ENCODE measurements around the gene LAMP1.

The LAMP1 gene

DNA sequence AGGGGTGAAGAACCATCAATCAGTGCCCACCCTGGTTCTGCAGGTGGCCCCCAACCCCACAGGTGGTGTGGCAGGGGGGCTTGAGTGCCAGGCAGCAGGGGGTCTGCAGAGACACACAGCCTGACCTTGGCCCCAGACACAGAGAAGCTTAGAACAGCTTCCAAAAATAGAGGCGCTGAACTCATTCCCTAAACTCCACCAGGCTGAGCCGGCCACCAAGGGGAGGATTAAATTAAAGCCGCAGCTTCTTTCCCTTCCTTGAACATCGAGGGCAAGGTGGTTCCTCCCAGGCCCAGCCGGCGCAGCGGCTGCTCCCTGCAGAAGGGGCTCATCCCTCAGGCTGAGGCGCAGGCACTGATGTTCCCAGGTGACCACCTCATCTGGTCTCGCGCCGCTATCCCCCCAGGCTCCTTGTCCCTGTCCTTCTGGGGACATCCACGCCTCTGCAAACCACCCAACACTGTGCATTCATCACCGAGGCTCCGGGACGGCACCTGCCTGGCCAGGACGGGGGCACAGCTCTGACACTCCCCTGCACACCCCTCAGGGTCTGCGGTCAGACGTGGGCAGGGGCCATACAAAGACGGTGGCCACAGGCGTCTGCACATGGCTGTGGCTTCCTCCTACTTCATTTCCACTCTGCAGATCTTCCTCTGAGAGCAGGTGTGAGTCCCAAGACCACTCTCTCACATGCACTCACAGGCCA is 30.9 kb downstream of the LAMP1 start:
- Histone ChIP-seq H3F3A (ENCODE audit: control insufficient read depth, insufficient read depth) (no peaks in the 10 kb centered on the region), H3K4me1 (ENCODE audit: control insufficient read depth, low read length) (no peaks in the 10 kb centered on the region), H3K4me3 (ENCODE audit: low read length) (no peak overlapping the region), H3K4me2 (ENCODE audit: low read length) (no peak overlapping the region), H4K20me1 (ENCODE audit: control insufficient read depth, insufficient read depth, low read depth, low read length) (no peaks in the 10 kb centered on the region), H3K27me3 (ENCODE audit: control insufficient read depth, low read length) (no peaks in the 10 kb centered on the region), H3K9me3 (ENCODE audit: control insufficient read depth, insufficient read depth, low read length) (peaks cover 4% of the 10 kb centered on the region; the same call in 1 of the 2 replicates), H3K9me2 (replicated peaks; ENCODE audit: control insufficient read depth, low read length) (no peaks in the 10 kb centered on the region), H3K36me3 (ENCODE audit: control insufficient read depth, low read length) (peaks cover 5% of the 10 kb centered on the region), H3K79me2 (ENCODE audit: control insufficient read depth, low read length) (no peaks in the 10 kb centered on the region), H3K27ac (ENCODE audit: low read depth, low read length) (no peak overlapping the region)
- TF ChIP-seq EZH2phosphoT487 (IDR thresholded peaks at IDR 0.05; ENCODE audit: borderline replicate concordance, low read length): no peak
- TF ChIP-seq, protein P1, sequence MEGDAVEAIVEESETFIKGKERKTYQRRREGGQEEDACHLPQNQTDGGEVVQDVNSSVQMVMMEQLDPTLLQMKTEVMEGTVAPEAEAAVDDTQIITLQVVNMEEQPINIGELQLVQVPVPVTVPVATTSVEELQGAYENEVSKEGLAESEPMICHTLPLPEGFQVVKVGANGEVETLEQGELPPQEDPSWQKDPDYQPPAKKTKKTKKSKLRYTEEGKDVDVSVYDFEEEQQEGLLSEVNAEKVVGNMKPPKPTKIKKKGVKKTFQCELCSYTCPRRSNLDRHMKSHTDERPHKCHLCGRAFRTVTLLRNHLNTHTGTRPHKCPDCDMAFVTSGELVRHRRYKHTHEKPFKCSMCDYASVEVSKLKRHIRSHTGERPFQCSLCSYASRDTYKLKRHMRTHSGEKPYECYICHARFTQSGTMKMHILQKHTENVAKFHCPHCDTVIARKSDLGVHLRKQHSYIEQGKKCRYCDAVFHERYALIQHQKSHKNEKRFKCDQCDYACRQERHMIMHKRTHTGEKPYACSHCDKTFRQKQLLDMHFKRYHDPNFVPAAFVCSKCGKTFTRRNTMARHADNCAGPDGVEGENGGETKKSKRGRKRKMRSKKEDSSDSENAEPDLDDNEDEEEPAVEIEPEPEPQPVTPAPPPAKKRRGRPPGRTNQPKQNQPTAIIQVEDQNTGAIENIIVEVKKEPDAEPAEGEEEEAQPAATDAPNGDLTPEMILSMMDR (IDR thresholded peaks at IDR 0.05; ENCODE audit: low read depth, low read length, poor library complexity, severe bottlenecking): no peak

DNA sequence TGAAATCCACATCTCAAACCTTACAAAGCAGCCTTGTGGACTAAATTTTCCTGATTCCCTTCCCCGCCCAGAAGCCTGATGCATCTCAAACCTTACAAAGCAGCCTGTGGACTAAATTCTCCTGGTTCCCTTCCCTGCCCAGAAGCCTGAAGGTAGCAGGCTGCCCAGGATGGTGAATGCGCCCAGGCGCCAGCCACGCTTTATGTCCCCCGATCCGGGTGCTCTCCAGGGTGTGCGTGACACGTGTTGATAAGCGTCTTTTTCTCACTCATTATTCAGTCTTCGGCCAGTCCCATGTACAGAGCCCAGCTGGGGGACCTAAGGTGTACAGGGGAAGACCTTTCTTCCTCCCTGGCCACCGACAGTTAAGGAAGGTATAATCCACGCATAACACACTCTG is 31.8 kb downstream of the LAMP1 start:
- Histone ChIP-seq H3K36me3 (ENCODE audit: control insufficient read depth, low read length) (peaks cover 2% of the 10 kb centered on the region), H3K9me2 (replicated peaks; ENCODE audit: control insufficient read depth, low read length) (no peaks in the 10 kb centered on the region), H3K79me2 (ENCODE audit: control insufficient read depth, low read length) (no peaks in the 10 kb centered on the region), H4K20me1 (ENCODE audit: control insufficient read depth, insufficient read depth, low read depth, low read length) (no peaks in the 10 kb centered on the region), H3K4me1 (ENCODE audit: control insufficient read depth, low read length) (no peaks in the 10 kb centered on the region), H3K9me3 (ENCODE audit: control insufficient read depth, insufficient read depth, low read length) (peaks cover 4% of the 10 kb centered on the region; the same call in 1 of the 2 replicates), H3K4me3 (ENCODE audit: low read length) (no peak overlapping the region), H3K27ac (ENCODE audit: low read depth, low read length) (no peak overlapping the region), H3K27me3 (ENCODE audit: control insufficient read depth, low read length) (no peaks in the 10 kb centered on the region), H3K4me2 (ENCODE audit: low read length) (no peak overlapping the region), H3F3A (ENCODE audit: control insufficient read depth, insufficient read depth) (no peaks in the 10 kb centered on the region)
- TF ChIP-seq EZH2phosphoT487 (IDR thresholded peaks at IDR 0.05; ENCODE audit: borderline replicate concordance, low read length): no peak
- TF ChIP-seq, protein P1 (IDR thresholded peaks at IDR 0.05; ENCODE audit: low read depth, low read length, poor library complexity, severe bottlenecking): no peak

- Histone ChIP-seq H3K79me2 (ENCODE audit: control insufficient read depth, low read length) (no peaks in the 10 kb centered on the region), H3K27me3 (ENCODE audit: control insufficient read depth, low read length) (no peaks in the 10 kb centered on the region), H3K27ac (ENCODE audit: low read depth, low read length) (no peak overlapping the region), H3K4me1 (ENCODE audit: control insufficient read depth, low read length) (no peaks in the 10 kb centered on the region), H3K4me3 (ENCODE audit: low read length) (no peak overlapping the region), H3K9me2 (replicated peaks; ENCODE audit: control insufficient read depth, low read length) (no peaks in the 10 kb centered on the region), H3K36me3 (ENCODE audit: control insufficient read depth, low read length) (no peaks in the 10 kb centered on the region), H4K20me1 (ENCODE audit: control insufficient read depth, insufficient read depth, low read depth, low read length) (no peaks in the 10 kb centered on the region), H3K4me2 (ENCODE audit: low read length) (no peak overlapping the region), H3F3A (ENCODE audit: control insufficient read depth, insufficient read depth) (no peaks in the 10 kb centered on the region), H3K9me3 (ENCODE audit: control insufficient read depth, insufficient read depth, low read length) (peaks cover 4% of the 10 kb centered on the region; the same call in 1 of the 2 replicates)
- TF ChIP-seq EZH2phosphoT487 (IDR thresholded peaks at IDR 0.05; ENCODE audit: borderline replicate concordance, low read length): no peak
- TF ChIP-seq, protein P1 (IDR thresholded peaks at IDR 0.05; ENCODE audit: low read depth, low read length, poor library complexity, severe bottlenecking): no peak
These were observed 32.7 kb downstream of the LAMP1 start for GRCh38 chr13:113329656-113330312.

Measured in DOHH2 (cell line).